AG20443 (cell line): Measurements from ENCODE around the gene AIFM3.
"Not testable (repeated sequence)": the region's sequence is repeated elsewhere in the genome, so short reads cannot be mapped to it uniquely, and the experiment has no call there.

Source experiments
- DNase-seq: peaks from one replicate; pipeline ENCODE4 v3.0.0; 2012; ENCODE audit warnings: low spot score, mixed read lengths

AIFM3 gene

GRCh38 chr22:21003782-21004181 lies 36.7 kb downstream of the AIFM3 start:
- no peak for DNase-seq

DNA sequence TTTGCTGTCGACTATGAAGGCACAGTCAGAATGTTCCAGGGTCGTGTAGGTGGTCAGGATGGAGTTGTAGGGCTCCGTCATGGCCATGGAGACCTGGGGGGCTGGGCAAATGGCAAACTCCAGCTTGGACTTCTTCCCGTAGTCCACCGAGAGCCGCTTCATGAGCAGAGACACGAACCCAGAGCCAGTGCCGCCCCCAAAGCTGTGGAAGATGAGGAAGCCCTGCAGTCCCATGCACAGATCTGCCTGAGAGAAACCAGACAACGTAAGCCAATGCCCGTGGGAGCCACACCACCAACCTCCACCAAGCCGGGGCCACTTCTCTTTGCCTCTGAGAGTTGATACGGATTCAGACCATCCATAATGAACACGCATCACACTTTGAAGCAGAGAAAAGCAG lies 42.2 kb downstream of the AIFM3 start:
- not testable (repeated sequence) for DNase-seq

DNA sequence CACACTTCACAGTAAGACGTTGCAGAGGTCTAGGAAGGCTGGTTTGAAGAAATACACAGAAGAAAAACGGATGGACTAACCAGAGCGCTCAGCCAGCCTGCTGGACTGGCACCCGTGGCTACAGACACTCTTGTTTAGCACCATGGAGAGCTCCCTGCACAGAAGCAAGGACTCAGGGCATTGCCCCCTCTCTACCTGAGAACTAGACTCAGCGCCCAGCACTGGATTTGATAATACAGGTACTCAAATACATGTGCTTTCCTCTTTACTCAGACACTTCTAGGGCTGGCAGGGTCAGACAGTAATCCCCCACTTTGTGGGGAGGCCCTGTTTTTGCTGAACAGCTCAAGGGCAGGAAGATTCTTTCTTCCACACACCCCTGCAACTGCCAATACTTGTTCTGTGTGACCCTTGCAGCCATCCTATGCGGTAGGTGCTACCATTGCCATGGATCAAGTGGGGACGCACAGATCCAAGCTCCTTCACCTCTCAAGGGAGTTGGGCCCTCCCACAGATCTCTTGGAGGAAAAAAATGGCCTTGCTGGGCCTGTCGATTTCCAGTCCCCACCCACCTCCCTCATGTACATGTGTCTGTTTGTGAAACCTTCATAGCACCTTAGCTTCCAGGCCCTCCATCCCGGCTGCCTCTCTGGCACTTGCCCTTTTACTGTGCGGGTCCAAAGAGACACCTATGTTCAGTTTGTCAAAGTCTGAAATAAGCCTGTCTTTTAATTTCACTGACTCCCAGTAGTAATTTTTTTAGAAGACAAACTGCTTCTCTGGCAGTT lies 42.8 kb downstream of the AIFM3 start:
- DNase-seq = peak; percentile 58

- no peak for DNase-seq
Measured at GRCh38 chr22:21010426-21011113, 43.5 kb downstream of the AIFM3 start.

DNA sequence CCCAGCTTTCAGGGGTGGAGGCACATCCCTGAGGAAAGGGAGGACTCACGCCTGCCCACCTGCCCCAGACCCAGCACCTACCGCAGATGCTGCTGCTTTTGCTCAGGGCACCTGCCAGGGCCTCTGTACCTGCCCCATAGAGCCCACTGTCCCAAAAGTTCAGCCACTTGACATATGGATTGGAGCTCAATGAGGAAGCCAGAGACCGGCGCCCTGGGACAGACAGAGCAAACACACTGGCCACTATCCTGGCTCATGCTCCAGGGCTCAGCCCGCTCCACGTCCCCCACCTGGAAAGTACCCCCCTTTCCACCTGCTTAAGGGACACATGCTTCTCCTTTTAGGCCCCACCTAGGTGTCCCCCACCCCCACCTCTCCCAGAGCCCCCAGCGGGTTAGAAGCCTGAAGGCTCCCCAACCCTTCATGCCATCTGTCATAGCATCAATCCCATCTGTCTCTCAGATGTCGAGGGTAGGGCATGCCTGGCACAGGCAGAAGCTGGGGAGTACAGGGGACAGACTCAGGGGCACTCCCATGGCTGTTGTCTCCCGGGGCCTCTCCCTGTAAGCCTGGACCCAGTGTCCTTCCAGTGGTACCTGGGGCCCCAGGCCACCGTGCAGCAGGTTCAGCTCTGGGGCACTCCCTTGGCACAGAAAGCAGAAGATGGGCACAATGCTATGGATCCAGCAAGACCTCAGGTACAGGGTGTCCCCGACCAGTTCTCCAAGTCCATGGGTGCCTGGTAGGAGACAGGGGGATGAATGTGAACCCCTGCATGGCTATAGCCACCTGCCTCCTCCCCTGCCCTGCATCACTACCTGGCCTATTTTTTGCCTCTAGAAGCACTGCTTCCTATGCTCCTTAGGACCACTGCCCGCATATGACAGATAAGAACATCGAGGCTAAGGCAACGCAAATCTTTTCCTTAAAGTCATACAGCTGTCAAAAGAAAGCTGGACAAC lies 45.7 kb downstream of the AIFM3 start:
- DNase-seq = no peak

GRCh38 chr22:21013657-21014201 lies 46.7 kb downstream of the AIFM3 start:
- DNase-seq = no peak

DNA sequence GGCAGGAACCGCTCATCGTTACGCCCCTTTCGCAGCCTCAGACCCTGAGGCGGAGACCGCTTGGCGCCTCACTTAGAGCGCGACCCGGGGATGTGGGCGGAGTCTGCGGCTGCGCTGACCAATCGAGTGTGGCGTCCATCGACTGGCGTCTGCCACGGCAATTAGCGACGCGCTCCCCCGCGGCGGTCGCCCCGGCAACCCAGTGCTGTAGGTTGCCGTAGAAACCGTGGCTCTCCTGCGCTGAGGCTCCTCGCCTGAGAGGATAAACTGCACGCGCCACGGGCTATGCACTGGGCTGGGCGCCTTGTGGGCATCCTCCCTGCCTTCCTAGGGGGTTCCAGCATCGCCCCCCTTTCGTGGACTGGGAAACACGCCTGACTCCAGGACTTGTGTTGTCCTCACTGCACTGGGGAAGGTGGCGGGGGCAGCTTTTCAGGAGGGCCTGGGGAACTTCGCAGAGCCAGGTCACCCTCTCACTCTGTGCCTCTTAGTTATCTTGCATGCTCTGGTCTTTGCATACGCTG lies 47.2 kb downstream of the AIFM3 start:
- DNase-seq = peak; percentile 97

- DNase-seq = peak; percentile 44
Measured at GRCh38 chr22:21014726-21015465, 47.8 kb downstream of the AIFM3 start, which contains the start of gene P2RX6. P2RX6 (plus strand) TSS chr22:21015165; CDS start chr22:21015175, 10 bp downstream.

- DNase-seq = no peak
Measured at GRCh38 chr22:21015466-21016006, 48.5 kb downstream of the AIFM3 start.

DNA sequence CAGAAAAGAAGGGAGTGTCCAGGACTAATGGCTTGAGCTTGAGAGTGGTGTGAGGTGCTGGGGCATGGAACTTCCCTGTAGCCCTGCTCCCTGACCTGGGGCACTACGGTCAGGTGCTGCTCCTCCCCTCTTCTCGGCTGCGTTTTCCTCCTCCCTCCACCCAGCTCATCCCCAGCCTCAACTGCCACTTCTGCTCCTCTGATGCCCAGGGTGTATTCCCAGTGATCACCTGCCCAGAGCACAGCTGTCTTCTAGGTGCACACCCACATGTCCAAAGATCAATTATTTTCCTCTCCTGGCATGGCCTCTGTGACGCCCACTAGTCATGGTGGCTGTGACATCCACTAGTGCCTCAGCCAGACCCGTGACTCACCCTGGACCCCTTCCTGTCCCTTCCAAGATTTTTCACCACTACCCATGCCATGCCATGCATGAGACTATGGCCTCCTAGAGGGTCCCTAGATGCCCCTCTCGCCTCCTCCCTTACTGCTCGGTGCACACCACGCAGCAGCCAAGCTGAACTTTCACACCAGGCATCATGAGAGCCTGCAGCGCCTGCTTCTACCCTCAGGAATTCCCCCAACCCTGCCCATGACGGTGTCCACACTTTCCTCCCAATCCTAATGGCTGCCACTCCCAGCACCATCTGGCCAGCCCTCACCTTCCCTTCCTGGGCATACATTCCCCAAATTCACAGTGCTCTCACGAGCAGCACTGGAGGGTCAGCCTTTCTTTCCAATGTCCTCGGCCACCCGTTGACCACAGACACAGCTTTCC lies 49.8 kb downstream of the AIFM3 start:
- no peak for DNase-seq

DNA sequence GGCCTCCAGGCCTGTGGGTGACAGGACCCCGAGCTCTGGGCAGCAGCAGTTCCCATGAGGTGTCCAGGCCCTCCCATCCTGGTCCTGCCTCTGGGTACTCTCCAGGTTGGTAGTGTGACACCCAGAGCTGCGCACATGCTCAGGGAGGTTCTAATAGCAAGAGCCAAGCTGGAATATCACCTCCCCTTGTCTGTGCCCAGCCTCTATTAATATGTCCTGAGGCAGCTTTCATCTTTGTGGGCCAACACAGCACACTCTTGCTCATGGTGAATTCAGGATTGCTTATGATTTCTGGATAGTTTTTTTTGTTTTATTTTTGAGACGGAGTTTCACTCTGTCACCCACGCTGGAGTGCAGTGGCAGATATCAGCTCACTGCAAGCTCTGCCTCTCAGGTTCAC lies 51.3 kb downstream of the AIFM3 start:
- no peak for DNase-seq

DNA sequence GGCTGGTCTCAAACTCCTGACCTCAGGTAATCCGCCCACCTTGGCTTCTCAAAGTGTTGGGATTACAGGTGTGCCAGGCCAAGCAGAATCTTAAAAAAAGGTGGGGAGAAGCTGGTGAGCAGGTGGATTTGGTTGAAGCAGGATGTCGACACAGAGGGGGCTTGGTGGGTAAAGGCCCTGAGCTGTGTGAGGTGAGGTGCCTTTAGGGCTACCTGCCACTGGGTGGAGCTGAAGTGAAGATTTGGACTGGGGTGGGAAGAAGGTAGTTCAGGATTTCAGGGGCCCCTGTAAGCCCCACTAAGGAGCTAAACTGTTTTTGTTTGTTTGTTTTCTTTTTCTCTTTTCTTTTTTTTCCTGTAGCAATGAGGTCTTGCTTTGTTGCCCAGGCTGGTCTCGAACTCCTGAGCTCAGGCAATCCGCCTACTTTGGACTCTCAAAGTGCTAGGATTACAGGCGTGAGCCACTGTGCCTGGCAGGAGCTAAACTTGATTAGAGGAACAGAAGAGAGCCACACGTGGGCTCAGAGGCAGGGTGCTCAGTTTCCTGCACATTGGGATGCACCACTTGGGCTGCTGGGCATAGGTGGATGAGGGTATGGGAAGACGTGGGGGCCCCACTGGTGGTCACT lies 53.9 kb downstream of the AIFM3 start:
- DNase-seq = peak; percentile 42

DNA sequence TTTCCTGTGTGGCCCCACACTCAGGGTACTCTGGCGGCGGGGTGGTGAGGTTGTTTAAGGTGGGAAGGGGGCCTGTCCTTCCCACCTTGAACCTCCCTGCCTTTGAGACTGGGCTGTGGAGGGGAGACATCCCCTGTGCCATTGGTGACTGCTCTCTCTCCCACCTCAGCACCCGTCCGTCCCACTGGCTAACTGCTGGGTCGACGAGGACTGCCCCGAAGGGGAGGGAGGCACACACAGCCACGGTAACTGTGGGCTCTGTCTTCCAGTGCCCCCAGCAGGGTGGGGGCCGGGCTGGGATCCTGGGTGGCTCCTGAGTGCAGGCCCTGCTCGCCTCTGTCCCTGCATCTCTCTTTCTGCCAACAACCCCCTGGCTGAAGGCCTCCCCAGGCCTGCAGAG lies 55.5 kb downstream of the AIFM3 start:
- DNase-seq = no peak

DNA sequence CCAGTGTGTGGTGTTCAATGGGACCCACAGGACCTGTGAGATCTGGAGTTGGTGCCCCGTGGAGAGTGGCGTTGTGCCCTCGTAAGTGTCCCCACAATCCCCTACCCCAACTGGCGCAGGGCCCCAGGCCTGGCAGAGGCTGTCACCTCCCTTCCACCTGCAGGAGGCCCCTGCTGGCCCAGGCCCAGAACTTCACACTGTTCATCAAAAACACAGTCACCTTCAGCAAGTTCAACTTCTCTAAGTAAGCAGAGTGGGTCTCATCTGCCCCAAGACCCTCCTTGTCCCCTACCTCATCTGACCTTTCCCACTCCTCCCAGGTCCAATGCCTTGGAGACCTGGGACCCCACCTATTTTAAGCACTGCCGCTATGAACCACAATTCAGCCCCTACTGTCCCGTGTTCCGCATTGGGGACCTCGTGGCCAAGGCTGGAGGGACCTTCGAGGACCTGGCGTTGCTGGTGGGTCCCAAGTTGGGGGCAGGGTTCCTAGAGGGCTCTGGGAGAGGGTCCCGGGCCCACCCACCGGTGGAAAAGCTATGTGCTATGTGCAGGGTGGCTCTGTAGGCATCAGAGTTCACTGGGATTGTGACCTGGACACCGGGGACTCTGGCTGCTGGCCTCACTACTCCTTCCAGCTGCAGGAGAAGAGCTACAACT lies 56.0 kb downstream of the AIFM3 start:
- DNase-seq = no peak

- DNase-seq = no peak
Measured at GRCh38 chr22:21025266-21025665, 58.2 kb downstream of the AIFM3 start.

DNA sequence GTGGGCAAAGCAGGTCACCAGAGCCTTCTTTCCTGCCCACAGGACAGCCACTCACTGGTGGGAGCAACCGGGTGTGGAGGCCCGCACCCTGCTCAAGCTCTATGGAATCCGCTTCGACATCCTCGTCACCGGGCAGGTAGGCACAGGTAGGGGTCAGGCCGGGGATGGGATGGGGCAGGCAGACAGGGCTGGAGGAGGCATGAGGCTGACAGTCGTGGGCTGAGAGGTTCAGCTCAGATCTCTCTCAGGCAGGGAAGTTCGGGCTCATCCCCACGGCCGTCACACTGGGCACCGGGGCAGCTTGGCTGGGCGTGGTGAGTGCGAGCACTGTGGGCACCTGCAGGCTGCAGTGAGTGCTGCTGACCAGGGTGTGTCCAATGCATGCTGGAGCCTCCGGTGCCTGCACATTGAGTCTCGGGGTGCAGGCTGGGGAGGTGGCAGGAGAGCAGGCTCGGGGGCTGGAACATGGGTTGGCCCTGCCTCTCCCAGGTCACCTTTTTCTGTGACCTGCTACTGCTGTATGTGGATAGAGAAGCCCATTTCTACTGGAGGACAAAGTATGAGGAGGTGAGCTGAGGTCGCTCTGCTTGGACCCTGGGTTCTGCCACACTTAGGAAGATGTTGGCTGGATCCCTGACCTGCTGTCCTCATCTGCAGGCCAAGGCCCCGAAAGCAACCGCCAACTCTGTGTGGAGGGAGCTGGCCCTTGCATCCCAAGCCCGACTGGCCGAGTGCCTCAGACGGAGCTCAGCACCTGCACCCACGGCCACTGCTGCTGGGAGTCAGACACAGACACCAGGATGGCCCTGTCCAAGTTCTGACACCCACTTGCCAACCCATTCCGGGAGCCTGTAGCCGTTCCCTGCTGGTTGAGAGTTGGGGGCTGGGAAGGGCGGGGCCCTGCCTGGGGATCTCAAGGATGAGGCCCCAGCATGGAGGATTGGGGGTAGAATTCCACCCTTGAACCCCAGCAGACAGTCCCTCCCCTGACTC lies 59.0 kb downstream of the AIFM3 start:
- no peak for DNase-seq
